ENCODE measurements around the gene EPB41L4B.

DNA sequence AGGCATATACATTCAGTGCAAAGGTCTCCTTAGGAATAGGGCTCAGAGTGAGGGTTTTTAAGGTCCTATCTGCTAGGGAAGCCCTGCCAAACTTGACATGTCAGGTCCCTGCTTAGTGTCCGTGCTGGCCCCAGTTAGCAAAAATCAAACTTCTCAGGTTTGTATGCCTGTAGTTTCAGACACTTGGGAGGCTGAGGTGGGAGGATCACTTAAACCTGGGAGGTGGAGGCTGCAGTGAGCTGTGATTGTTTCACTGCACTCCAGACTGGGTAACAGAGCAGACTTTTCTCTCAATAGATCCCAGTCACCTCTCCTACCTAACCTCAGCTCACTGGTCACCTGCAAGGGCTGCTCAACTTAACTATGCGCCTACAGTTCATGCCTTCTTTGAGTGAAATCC is 182.4 kb downstream of the EPB41L4B start:
- TF ChIP-seq, protein P1, sequence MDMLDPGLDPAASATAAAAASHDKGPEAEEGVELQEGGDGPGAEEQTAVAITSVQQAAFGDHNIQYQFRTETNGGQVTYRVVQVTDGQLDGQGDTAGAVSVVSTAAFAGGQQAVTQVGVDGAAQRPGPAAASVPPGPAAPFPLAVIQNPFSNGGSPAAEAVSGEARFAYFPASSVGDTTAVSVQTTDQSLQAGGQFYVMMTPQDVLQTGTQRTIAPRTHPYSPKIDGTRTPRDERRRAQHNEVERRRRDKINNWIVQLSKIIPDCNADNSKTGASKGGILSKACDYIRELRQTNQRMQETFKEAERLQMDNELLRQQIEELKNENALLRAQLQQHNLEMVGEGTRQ (IDR thresholded peaks at IDR 0.05; ENCODE audit: low read depth, low read length): no peak
- TF ChIP-seq POLR2A (IDR thresholded peaks at IDR 0.05; ENCODE audit: low read depth, low read length) (no peak), NFE2L2 (IDR thresholded peaks at IDR 0.05; ENCODE audit: low read depth, low read length) (no peak), RFX5 (IDR thresholded peaks at IDR 0.05; ENCODE audit: low read depth, low read length) (no peak), SMC3 (IDR thresholded peaks at IDR 0.05; ENCODE audit: low read depth, low read length) (no peak), CTCF (conservative IDR thresholded peaks at IDR 0.05; ENCODE audit: low read depth, low read length) (no peak), RAD21 (IDR thresholded peaks at IDR 0.05; ENCODE audit: low read length) (no peak), MXI1 (IDR thresholded peaks at IDR 0.05; ENCODE audit: borderline replicate concordance, low read depth, low read length) (no peak), MAZ (IDR thresholded peaks at IDR 0.05; ENCODE audit: borderline replicate concordance, low read depth, low read length) (no peak), BHLHE40 (IDR thresholded peaks at IDR 0.05; ENCODE audit: low read depth, low read length) (no peak), CHD1 (IDR thresholded peaks at IDR 0.05; ENCODE audit: low read depth, low read length) (no peak), RCOR1 (IDR thresholded peaks at IDR 0.05; ENCODE audit: insufficient replicate concordance, low read length) (no peak)

Measured in IMR-90 (cell line).